GM18519 (cell line): ENCODE data around the gene ADCK1.
"Not testable (repeated sequence)": the region's sequence is repeated elsewhere in the genome, so short reads cannot be mapped to it uniquely, and the experiment has no call there.

ENCODE experiments used
- ATAC-seq: cut with Tn5 transposase; IDR thresholded peaks from one replicate; pipeline ENCODE4 v1.9.1; 2021; ENCODE audit warnings: mild to moderate bottlenecking, moderate library complexity; ENCODE audit not compliant: unreplicated experiment, low FRiP score

Gene ADCK1

GRCh38 chr14:77926942-77927341 is 127.0 kb downstream of the ADCK1 start:
- ATAC-seq, result no peak

- ATAC-seq, result no peak
These were observed 131.5 kb downstream of the ADCK1 start for GRCh38 chr14:77931441-77931840.

- no peak for ATAC-seq
These were observed 136.3 kb downstream of the ADCK1 start for GRCh38 chr14:77936138-77936639.

GRCh38 chr14:77947372-77947771 is 147.5 kb downstream of the ADCK1 start:
- no peak for ATAC-seq

- no peak for ATAC-seq
These were observed 150.6 kb downstream of the ADCK1 start for GRCh38 chr14:77950371-77951063.

GRCh38 chr14:77955816-77956484 is 156.0 kb downstream of the ADCK1 start:
- ATAC-seq, result no peak

GRCh38 chr14:77959686-77960085 is 159.8 kb downstream of the ADCK1 start:
- not testable (repeated sequence) for ATAC-seq

GRCh38 chr14:77961847-77962580 is 162.1 kb downstream of the ADCK1 start:
- no peak for ATAC-seq

- ATAC-seq, result no peak
These were observed 163.0 kb downstream of the ADCK1 start for GRCh38 chr14:77962731-77963520.

- no peak for ATAC-seq
These were observed 164.7 kb downstream of the ADCK1 start for GRCh38 chr14:77964586-77964985.

- ATAC-seq, result no peak
These were observed 165.1 kb downstream of the ADCK1 start for GRCh38 chr14:77965050-77965449.

GRCh38 chr14:77965919-77966435 is 166.1 kb downstream of the ADCK1 start:
- ATAC-seq, result peak; percentile 58

- no peak for ATAC-seq
These were observed 167.2 kb downstream of the ADCK1 start for GRCh38 chr14:77967110-77967509.

GRCh38 chr14:77970646-77971045 is 170.7 kb downstream of the ADCK1 start:
- no peak for ATAC-seq

GRCh38 chr14:77973246-77973645 is 173.3 kb downstream of the ADCK1 start:
- ATAC-seq, result no peak

GRCh38 chr14:77976591-77976990 is 176.7 kb downstream of the ADCK1 start:
- no peak for ATAC-seq

GRCh38 chr14:77979171-77979570 is 179.3 kb downstream of the ADCK1 start:
- ATAC-seq, result no peak

- ATAC-seq, result no peak
These were observed 179.9 kb downstream of the ADCK1 start for GRCh38 chr14:77979666-77980351.

- ATAC-seq, result no peak
These were observed 180.8 kb downstream of the ADCK1 start for GRCh38 chr14:77980475-77981321.
